Measurements from ENCODE around the gene CD300LD. TPM values are rescaled to one million over a fixed set of nuclear protein-coding genes. Genes with fewer than 3 reads are reported as not detected.

Gene CD300LD
- total and polyA plus RNA-seq, 12 donors, result not detected

GRCh38 chr17:74552037-74552436 lies 40.0 kb downstream of the CD300LD start:
- Histone ChIP-seq H3K36me3 (no peaks in the 10 kb centered on the region), H3K27ac (no peak overlapping the region), H3K4me1 (peaks cover 0 to 9% (median 0%) of the 10 kb centered on the region in 9 donors), H3K4me3 (no peak overlapping the region), H3K27me3 (peaks cover 0 to 26% (median 23%) of the 10 kb centered on the region in 7 donors), H3K9me3 (no peaks in the 10 kb centered on the region)
- DNase-seq (no peak), ATAC-seq (no peak)
- no peak for TF ChIP-seq CTCF (IDR thresholded peaks at IDR 0.05)
- intact Hi-C loops (cut with DNase I), result no loop called here
- 46 to 49% methylated on average over 7 of the region's 7 CpGs for WGBS, 2 donors

GRCh38 chr17:74550602-74551001 lies 41.5 kb downstream of the CD300LD start:
- intact Hi-C loops (cut with DNase I), result no loop called here
- Histone ChIP-seq H3K4me3 (no peak overlapping the region), H3K4me1 (peaks cover 0 to 7% (median 0%) of the 10 kb centered on the region in 9 donors), H3K36me3 (no peaks in the 10 kb centered on the region), H3K27ac (no peak overlapping the region), H3K27me3 (peaks cover 0 to 26% (median 23%) of the 10 kb centered on the region in 7 donors), H3K9me3 (no peaks in the 10 kb centered on the region)
- 76 to 77% methylated on average over 15 of the region's 15 CpGs for WGBS, 2 donors
- no peak for TF ChIP-seq CTCF (IDR thresholded peaks at IDR 0.05)
- no peak for DNase-seq
- ATAC-seq, result no peak

- H3K4me1 ChIP-seq, result no peaks in the 10 kb centered on the region
- no peak overlapping the region for H3K4me3 ChIP-seq
- DNase-seq (no peak), ATAC-seq (no peak)
- H3K27ac ChIP-seq, result no peak overlapping the region
- intact Hi-C loops (cut with DNase I), result no loop called here
- H3K9me3 ChIP-seq, result no peaks in the 10 kb centered on the region
- no peak for TF ChIP-seq CTCF (IDR thresholded peaks at IDR 0.05)
- peaks cover 0 to 26% (median 23%) of the 10 kb centered on the region in 7 donors for H3K27me3 ChIP-seq
- WGBS, 2 donors, result 80% methylated on average over 7 of the region's 7 CpGs
- H3K36me3 ChIP-seq, result no peaks in the 10 kb centered on the region
These were observed 42.7 kb downstream of the CD300LD start for GRCh38 chr17:74549343-74549742.

GRCh38 chr17:74547736-74548135 lies 44.3 kb downstream of the CD300LD start:
- Histone ChIP-seq H3K27ac (no peak overlapping the region), H3K27me3 (peaks cover 0 to 26% (median 16%) of the 10 kb centered on the region in 7 donors), H3K4me3 (no peak overlapping the region), H3K4me1 (no peaks in the 10 kb centered on the region), H3K36me3 (no peaks in the 10 kb centered on the region), H3K9me3 (no peaks in the 10 kb centered on the region)
- 69 to 78% methylated on average over 3 of the region's 3 CpGs for WGBS, 2 donors
- DNase-seq, result no peak
- intact Hi-C loops (cut with DNase I), result no loop called here
- no peak for ATAC-seq
- no peak for TF ChIP-seq CTCF (IDR thresholded peaks at IDR 0.05)
